ENCODE data around the gene ENOX2. TPM values are rescaled to one million over a fixed set of nuclear protein-coding genes. Genes with fewer than 3 reads are reported as not detected.
"Not testable (repeated sequence)": the region's sequence is repeated elsewhere in the genome, so short reads cannot be mapped to it uniquely, and the experiment has no call there.

Gene ENOX2
- total and polyA plus RNA-seq, 9 donors, result 6.5 to 20.8 (median 16.3) TPM

GRCh38 chrX:130715299-130715698, 187.7 kb downstream of the ENOX2 start:
- H3K27ac ChIP-seq (ENCODE audit: low read length), result no peak overlapping the region
- H3K4me3 ChIP-seq (ENCODE audit: low read length), result no peak overlapping the region
- no peaks in the 10 kb centered on the region for H3K36me3 ChIP-seq (ENCODE audit: control insufficient read depth, insufficient read depth, low read length)
- peaks cover 2% of the 10 kb centered on the region for H3K27me3 ChIP-seq (ENCODE audit: control insufficient read depth, insufficient read depth, low read length)
- H3K4me1 ChIP-seq (ENCODE audit: control insufficient read depth, insufficient read depth, low read length), result no peaks in the 10 kb centered on the region
- WGBS (ENCODE audit: insufficient coverage), result 78% methylated on average over 2 of the region's 3 CpGs
- no peak for DNase-seq
- no peaks in the 10 kb centered on the region for H3K9me3 ChIP-seq (replicated peaks; ENCODE audit: control insufficient read depth, low read depth, low read length)

GRCh38 chrX:130714665-130715064, 188.3 kb downstream of the ENOX2 start:
- DNase-seq, result no peak

GRCh38 chrX:130714135-130714534, 188.9 kb downstream of the ENOX2 start:
- no peak for DNase-seq
- Histone ChIP-seq H3K36me3 (ENCODE audit: control insufficient read depth, insufficient read depth, low read length) (no peaks in the 10 kb centered on the region), H3K9me3 (replicated peaks; ENCODE audit: control insufficient read depth, low read depth, low read length) (no peaks in the 10 kb centered on the region), H3K27me3 (ENCODE audit: control insufficient read depth, insufficient read depth, low read length) (no peaks in the 10 kb centered on the region), H3K4me1 (ENCODE audit: control insufficient read depth, insufficient read depth, low read length) (no peaks in the 10 kb centered on the region), H3K27ac (ENCODE audit: low read length) (no peak overlapping the region), H3K4me3 (ENCODE audit: low read length) (no peak overlapping the region)
- 0% methylated on average over 1 of the region's 3 CpGs for WGBS (ENCODE audit: insufficient coverage)

More at GRCh38 chrX:130714665-130715064, 188.3 kb downstream of the ENOX2 start:
- Histone ChIP-seq H3K27ac (ENCODE audit: low read length) (no peak overlapping the region), H3K27me3 (ENCODE audit: control insufficient read depth, insufficient read depth, low read length) (peaks cover 2% of the 10 kb centered on the region), H3K36me3 (ENCODE audit: control insufficient read depth, insufficient read depth, low read length) (no peaks in the 10 kb centered on the region), H3K4me3 (ENCODE audit: low read length) (no peak overlapping the region), H3K9me3 (replicated peaks; ENCODE audit: control insufficient read depth, low read depth, low read length) (no peaks in the 10 kb centered on the region), H3K4me1 (ENCODE audit: control insufficient read depth, insufficient read depth, low read length) (no peaks in the 10 kb centered on the region)
- WGBS (ENCODE audit: insufficient coverage), result 72% methylated on average over 2 of the region's 2 CpGs

- DNase-seq; H3K4me3 ChIP-seq (ENCODE audit: low read length); H3K4me1 ChIP-seq (ENCODE audit: control insufficient read depth, insufficient read depth, low read length); H3K27ac ChIP-seq (ENCODE audit: low read length); H3K9me3 ChIP-seq (replicated peaks; ENCODE audit: control insufficient read depth, low read depth, low read length); H3K27me3 ChIP-seq (ENCODE audit: control insufficient read depth, insufficient read depth, low read length); H3K36me3 ChIP-seq (ENCODE audit: control insufficient read depth, insufficient read depth, low read length): not testable (repeated sequence)
- WGBS (ENCODE audit: insufficient coverage), result 33% methylated on average over 1 of the region's 6 CpGs
These were observed 193.8 kb downstream of the ENOX2 start for GRCh38 chrX:130709178-130709577.

- H3K9me3 ChIP-seq (replicated peaks; ENCODE audit: control insufficient read depth, low read depth, low read length), result no peaks in the 10 kb centered on the region
- no peaks in the 10 kb centered on the region for H3K27me3 ChIP-seq (ENCODE audit: control insufficient read depth, insufficient read depth, low read length)
- no peak overlapping the region for H3K27ac ChIP-seq (ENCODE audit: low read length)
- no CpG with 5 or more reads among the region's 3 CpGs for WGBS (ENCODE audit: insufficient coverage)
- H3K4me3 ChIP-seq (ENCODE audit: low read length), result no peak overlapping the region
- H3K36me3 ChIP-seq (ENCODE audit: control insufficient read depth, insufficient read depth, low read length), result no peaks in the 10 kb centered on the region
- DNase-seq, result no peak
- no peaks in the 10 kb centered on the region for H3K4me1 ChIP-seq (ENCODE audit: control insufficient read depth, insufficient read depth, low read length)
These were observed 197.4 kb downstream of the ENOX2 start for GRCh38 chrX:130705591-130705990.

- DNase-seq, result no peak
- WGBS (ENCODE audit: insufficient coverage), result 28% methylated on average over 3 of the region's 4 CpGs
- Histone ChIP-seq H3K27ac (ENCODE audit: low read length) (no peak overlapping the region), H3K36me3 (ENCODE audit: control insufficient read depth, insufficient read depth, low read length) (no peaks in the 10 kb centered on the region), H3K4me3 (ENCODE audit: low read length) (no peak overlapping the region), H3K27me3 (ENCODE audit: control insufficient read depth, insufficient read depth, low read length) (no peaks in the 10 kb centered on the region), H3K9me3 (replicated peaks; ENCODE audit: control insufficient read depth, low read depth, low read length) (no peaks in the 10 kb centered on the region), H3K4me1 (ENCODE audit: control insufficient read depth, insufficient read depth, low read length) (no peaks in the 10 kb centered on the region)
These were observed 198.7 kb downstream of the ENOX2 start for GRCh38 chrX:130704053-130705038.

- Histone ChIP-seq H3K4me1 (ENCODE audit: control insufficient read depth, insufficient read depth, low read length) (no peaks in the 10 kb centered on the region), H3K27me3 (ENCODE audit: control insufficient read depth, insufficient read depth, low read length) (no peaks in the 10 kb centered on the region), H3K27ac (ENCODE audit: low read length) (no peak overlapping the region), H3K4me3 (ENCODE audit: low read length) (no peak overlapping the region), H3K36me3 (ENCODE audit: control insufficient read depth, insufficient read depth, low read length) (no peaks in the 10 kb centered on the region), H3K9me3 (replicated peaks; ENCODE audit: control insufficient read depth, low read depth, low read length) (no peaks in the 10 kb centered on the region)
- DNase-seq, result peak; percentile 48
- 67% methylated on average over 2 of the region's 6 CpGs for WGBS (ENCODE audit: insufficient coverage)
These were observed 199.9 kb downstream of the ENOX2 start for GRCh38 chrX:130702867-130703707.

- no peak overlapping the region for H3K27ac ChIP-seq (ENCODE audit: low read length)
- H3K36me3 ChIP-seq (ENCODE audit: control insufficient read depth, insufficient read depth, low read length), result no peaks in the 10 kb centered on the region
- H3K4me1 ChIP-seq (ENCODE audit: control insufficient read depth, insufficient read depth, low read length), result no peaks in the 10 kb centered on the region
- H3K4me3 ChIP-seq (ENCODE audit: low read length), result no peak overlapping the region
- H3K9me3 ChIP-seq (replicated peaks; ENCODE audit: control insufficient read depth, low read depth, low read length), result no peaks in the 10 kb centered on the region
- no peaks in the 10 kb centered on the region for H3K27me3 ChIP-seq (ENCODE audit: control insufficient read depth, insufficient read depth, low read length)
- DNase-seq, result no peak
These were observed 202.4 kb downstream of the ENOX2 start for GRCh38 chrX:130700629-130701028.

GRCh38 chrX:130699618-130700017, 203.4 kb downstream of the ENOX2 start:
- Histone ChIP-seq H3K27me3 (ENCODE audit: control insufficient read depth, insufficient read depth, low read length) (no peaks in the 10 kb centered on the region), H3K9me3 (replicated peaks; ENCODE audit: control insufficient read depth, low read depth, low read length) (no peaks in the 10 kb centered on the region), H3K27ac (ENCODE audit: low read length) (no peak overlapping the region), H3K4me1 (ENCODE audit: control insufficient read depth, insufficient read depth, low read length) (no peaks in the 10 kb centered on the region), H3K4me3 (ENCODE audit: low read length) (no peak overlapping the region), H3K36me3 (ENCODE audit: control insufficient read depth, insufficient read depth, low read length) (no peaks in the 10 kb centered on the region)
- no peak for DNase-seq
- no CpG with 5 or more reads among the region's 3 CpGs for WGBS (ENCODE audit: insufficient coverage)

- H3K27me3 ChIP-seq (ENCODE audit: control insufficient read depth, insufficient read depth, low read length), result no peaks in the 10 kb centered on the region
- no peaks in the 10 kb centered on the region for H3K9me3 ChIP-seq (replicated peaks; ENCODE audit: control insufficient read depth, low read depth, low read length)
- no peaks in the 10 kb centered on the region for H3K4me1 ChIP-seq (ENCODE audit: control insufficient read depth, insufficient read depth, low read length)
- no peak for DNase-seq
- H3K27ac ChIP-seq (ENCODE audit: low read length), result no peak overlapping the region
- WGBS (ENCODE audit: insufficient coverage), result 67% methylated on average over 1 of the region's 1 CpG
- H3K36me3 ChIP-seq (ENCODE audit: control insufficient read depth, insufficient read depth, low read length), result no peaks in the 10 kb centered on the region
- H3K4me3 ChIP-seq (ENCODE audit: low read length), result no peak overlapping the region
These were observed 206.5 kb downstream of the ENOX2 start for GRCh38 chrX:130696542-130696941.

All from muscle of leg (tissue), 11 donors.